NCI-H187 (cell line): ENCODE measurements around the gene RGS13.
"Not testable (repeated sequence)": the region's sequence is repeated elsewhere in the genome, so short reads cannot be mapped to it uniquely, and the experiment has no call there.

ENCODE experiments used
- DNase-seq, 2 experiments: peaks; one replicate each; lab custom pipeline; 2025; lab: John Stamatoyannopoulos, UW

The RGS13 gene

GRCh38 chr1:192675716-192676115, 39.8 kb downstream of the RGS13 start:
- no peak for DNase-seq

GRCh38 chr1:192678099-192678498, 42.2 kb downstream of the RGS13 start:
- DNase-seq = no peak

DNA sequence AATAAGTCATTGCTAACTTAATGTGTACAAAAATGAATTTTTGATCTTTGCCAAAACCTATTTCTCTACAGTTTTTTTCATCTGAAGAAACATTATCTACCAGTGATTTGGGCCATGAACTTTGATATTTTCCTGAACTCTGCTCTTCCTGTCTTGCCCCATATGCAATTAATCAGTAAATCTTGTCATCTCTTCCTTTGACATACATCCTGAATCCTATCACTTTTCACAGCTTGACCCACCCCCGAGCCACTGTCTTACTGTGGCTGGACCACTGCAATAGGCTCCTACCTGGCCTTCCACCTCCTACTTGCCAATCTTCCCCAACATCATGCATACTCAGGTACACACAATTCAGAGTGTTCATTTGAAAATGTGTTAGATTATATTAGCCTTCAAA, 46.4 kb downstream of the RGS13 start:
- no peak for DNase-seq

DNA sequence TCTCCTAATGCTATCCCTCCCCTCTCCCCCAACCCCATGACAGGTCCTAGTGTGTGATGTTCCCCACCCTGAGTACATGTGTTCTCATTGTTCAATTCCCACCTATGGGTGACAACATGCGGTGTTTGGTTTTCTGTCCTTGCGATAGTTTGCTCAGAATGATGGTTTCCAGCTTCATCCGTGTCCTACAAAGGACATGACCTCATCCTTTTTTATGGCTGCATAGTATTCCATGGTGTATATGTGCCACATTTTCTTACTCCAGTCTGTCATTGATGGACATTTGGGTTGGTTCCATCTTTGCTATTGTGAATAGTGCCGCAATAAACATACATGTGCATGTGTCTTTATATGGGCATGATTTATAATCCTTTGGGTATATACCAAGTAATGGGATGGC, 47.1 kb downstream of the RGS13 start:
- not testable (repeated sequence) for DNase-seq

- no peak for DNase-seq
These were observed 53.5 kb downstream of the RGS13 start for GRCh38 chr1:192689459-192689858.

GRCh38 chr1:192691041-192691440, 55.1 kb downstream of the RGS13 start:
- no peak for DNase-seq

DNA sequence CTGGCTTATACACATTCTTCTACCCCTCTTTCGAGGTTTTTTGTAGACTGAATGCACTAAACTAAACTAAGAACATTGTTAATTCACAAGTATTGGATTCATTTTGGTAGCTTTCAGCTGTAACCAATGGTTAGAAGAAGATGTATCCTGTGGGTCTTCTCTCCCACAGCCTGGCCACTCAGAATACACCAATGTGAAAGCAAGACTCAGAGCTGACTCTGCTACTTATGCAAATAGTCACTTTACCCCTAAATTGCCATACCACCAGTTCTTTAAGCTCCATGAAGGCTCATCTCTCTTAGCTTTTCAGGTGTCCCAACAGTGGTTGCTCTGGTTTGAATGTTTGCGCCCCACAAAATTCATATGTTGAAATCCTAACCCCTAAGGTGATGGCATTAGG, 60.1 kb downstream of the RGS13 start:
- DNase-seq = no peak

DNA sequence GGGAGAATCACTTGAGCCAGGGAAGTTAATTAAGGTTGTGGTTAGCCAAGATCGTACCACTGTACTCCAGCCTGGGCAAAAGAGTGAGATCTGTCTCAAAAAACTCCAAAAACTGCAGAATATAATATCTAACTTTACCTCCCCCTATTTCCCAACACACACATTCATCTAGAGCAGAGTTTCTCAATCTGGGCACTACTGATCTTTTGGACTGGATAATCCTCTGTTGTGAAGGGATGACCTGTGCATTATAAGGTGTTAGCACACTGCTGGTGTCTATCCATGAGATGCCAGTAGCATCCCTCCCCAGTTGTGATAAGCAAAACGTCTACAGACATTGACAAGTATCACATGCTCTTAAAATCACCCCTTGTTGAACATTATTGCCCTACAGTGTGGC, 61.8 kb downstream of the RGS13 start:
- DNase-seq = no peak

DNA sequence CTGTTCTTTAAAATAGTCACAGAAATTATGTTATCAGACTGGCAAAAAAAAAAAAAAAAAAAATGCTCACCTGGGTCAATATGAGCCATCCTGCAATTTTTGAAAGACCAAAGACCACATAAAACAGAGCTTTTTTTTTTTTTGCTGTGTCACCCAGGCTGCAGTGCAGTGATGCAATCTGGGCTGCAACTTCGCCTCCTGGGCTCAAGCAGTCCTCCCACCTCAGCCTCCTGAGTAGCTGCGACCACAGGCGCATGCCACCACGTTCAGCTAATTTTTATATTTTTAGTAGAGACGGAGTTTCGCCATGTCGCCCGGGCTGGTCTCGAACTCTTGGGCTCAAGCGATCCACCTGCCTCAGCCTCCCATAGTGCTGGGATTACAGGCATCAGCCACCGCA, 62.8 kb downstream of the RGS13 start:
- no peak for DNase-seq

DNA sequence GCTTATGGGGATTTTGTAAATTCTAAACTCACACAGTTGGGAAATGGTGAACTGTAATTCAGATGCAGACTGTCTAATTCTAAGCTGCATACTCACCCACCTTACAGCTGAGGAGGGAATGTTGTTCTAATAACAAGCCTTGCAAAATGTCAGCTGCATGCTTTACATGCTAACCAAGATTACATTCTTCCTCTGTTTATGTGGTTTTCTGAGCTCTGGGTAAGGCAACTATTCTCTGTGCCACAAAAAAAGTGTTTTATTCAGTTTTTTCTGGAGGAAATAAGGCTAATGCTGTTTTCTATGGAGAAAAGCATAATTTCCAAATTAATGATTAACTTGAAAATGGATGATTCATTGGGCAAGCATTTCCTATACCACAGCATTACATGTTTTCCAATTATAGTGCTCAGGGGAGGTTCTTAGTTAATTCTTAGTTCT, 64.9 kb downstream of the RGS13 start:
- no peak for DNase-seq

- DNase-seq = no peak
These were observed 66.4 kb downstream of the RGS13 start for GRCh38 chr1:192702212-192702902.

DNA sequence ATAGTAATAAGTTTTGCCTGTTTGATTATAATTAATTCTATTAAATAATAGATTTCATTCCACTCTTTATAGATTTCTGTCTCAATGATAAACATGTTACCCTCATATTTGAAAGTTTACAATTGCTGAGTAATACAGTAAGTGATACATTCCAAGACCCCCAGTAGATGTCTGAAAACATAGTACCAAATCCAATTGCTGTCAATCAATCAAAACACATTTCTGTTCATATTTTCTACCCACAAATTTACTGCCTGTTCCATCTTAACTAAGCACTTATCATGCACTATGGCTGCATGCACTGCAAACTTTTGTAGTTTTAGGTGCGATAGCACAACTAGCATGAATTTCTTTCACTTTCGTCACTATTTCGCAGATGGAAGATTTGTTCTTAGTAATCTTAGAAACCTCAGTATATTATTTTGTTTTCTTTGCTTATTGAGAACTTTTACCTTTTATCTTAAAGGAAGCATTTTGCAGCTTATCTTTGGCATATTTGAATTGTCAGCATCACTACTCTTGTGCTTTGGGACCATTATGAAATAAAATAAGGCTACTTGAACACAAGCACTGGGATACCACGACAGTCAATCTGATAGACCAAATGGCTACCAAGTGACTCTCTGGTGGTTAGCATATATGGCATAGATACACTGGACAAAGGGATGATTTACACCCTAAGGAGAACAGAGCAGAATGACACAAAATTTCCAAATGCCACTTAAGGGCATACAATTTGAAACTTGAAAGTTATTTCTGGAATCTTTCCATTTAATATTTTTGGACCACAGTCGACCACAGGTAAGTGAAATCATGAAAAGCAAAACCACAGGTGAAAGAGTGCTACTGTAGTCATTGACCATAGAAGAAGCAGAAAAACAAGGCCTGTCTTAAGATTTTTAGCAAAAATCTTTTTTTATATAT, 67.6 kb downstream of the RGS13 start:
- no peak for DNase-seq

DNA sequence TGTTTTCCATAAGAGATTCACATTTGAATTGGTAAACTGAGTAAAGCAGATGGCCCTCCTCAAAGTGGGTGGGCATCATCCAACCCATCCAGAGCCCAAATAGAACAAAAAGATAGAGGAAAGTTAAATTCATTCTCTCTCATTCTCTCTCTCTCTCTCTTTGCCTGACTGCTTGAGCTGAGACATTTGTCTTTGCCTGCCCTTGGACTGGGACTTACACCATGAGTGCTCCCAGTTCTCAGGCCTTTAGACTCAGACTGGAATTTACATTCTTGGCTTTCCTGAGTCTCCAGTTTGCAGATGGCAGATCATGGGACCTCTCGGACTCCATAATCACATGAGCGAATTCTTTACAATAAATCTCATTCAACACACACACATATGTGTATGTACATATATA, 69.6 kb downstream of the RGS13 start:
- DNase-seq = no peak

DNA sequence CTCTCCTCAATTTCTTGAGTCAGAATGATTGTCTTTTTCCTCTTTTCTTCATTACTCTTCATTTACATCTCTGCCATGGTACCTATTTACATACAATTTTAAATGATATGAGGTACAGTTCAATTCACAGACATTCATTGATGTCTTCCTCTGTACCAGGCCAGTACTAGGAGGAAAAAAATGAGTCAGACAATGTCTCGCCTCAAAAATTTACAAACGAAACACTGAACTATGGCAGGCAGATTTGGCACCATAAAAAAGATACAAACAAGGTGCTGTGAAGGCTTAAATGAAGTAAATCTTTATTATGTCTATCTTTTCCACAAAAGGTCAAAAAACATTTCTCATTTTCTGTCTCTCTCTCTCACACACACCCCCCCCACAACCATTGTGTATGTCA, 71.0 kb downstream of the RGS13 start:
- no peak for DNase-seq

GRCh38 chr1:192707978-192708547, 72.1 kb downstream of the RGS13 start:
- no peak for DNase-seq

DNA sequence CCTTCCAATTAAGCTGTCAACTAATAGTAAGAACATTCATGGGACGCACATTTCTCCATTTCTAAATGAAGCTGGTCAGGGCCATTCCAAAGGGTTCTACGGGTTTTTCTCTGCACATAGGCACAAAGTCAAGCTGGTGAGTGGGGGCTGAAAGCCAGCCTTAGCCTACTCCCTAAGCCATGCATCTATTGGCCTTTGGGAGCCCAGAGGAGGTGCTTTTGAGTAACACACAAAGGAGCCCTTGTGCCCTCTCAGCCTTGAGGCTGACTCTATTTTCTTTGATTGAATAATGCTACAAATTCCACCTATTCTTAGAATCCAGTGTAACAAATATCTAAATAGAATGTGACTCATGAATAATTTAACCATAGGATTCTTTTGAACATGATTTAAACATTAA, 73.6 kb downstream of the RGS13 start:
- no peak for DNase-seq
